GM23248 (cell line): Measurements from ENCODE around the gene EML1.

Experiments used
- EZH2 ChIP-seq: fragments of 200-600 bp; sonication (generic); IDR thresholded peaks from 2 replicates; pipeline ENCODE4 v1.6.1; 2018; ENCODE audit warnings: antibody characterized with exemption, mild to moderate bottlenecking; ENCODE audit not compliant: insufficient read depth, poor library complexity, severe bottlenecking
- EZH2phosphoT487 ChIP-seq: fragments of 200-600 bp; sonication (generic); IDR thresholded peaks from 2 replicates; pipeline ENCODE4 v1.6.1; 2018; ENCODE audit warnings: antibody characterized with exemption, moderate library complexity, mild to moderate bottlenecking, low read depth; ENCODE audit not compliant: insufficient read depth

- TF ChIP-seq EZH2: no peak
- no peak for TF ChIP-seq EZH2phosphoT487
These were observed 125.6 kb downstream of the EML1 start for GRCh38 chr14:99918781-99919180.
